B cell (primary cell): ENCODE measurements around the gene THADA. TPM values are rescaled to one million over a fixed set of nuclear protein-coding genes. Genes with fewer than 3 reads are reported as not detected.

ENCODE experiments used
- ATAC-seq: fragments of 200-7000 bp; cut with Tn5 transposase; one replicate; pipeline ENCODE4 v1.10.0; 2021; ENCODE audit warnings: low read depth, mild to moderate bottlenecking, moderate number of reproducible peaks, moderate library complexity
- CTCF ChIA-PET: fragments of 350-600 bp; sonication (Branson Sonifier 250); formaldehyde crosslinking; loops from one replicate; lab custom pipeline; 2021; ENCODE audit warnings: antibody characterized with exemption, inconsistent platforms; lab: Charles Lee
- POLR2A ChIA-PET: fragments of 350-600 bp; sonication (Branson Sonifier 250); formaldehyde crosslinking; loops from one replicate; lab custom pipeline; 2021; ENCODE audit warnings: antibody characterized with exemption; lab: Charles Lee
- DNase-seq: peaks from one replicate; pipeline ENCODE4 v3.0.0; 2013
- H2AFZ ChIP-seq: 2 replicates; pipeline ENCODE4 v1.6.1; 2012; ENCODE audit warnings: mild to moderate bottlenecking, low read depth, low read length; ENCODE audit not compliant: insufficient read depth, poor library complexity, severe bottlenecking
- H3K27ac ChIP-seq, 2 donors: 1 replicate in 1 of 2; 2 replicates in 1 of 2; pipeline ENCODE4 v1.5.1; 2012 to 2013; ENCODE audit warnings: low read length in 2 of 2, mild to moderate bottlenecking in 2 of 2, moderate library complexity in 1 of 2
- H3K27me3 ChIP-seq, 4 experiments: fragments of 200-600 bp in 1 of 4; sonication (generic) in 1 of 4; replicated peaks in 1 of 4; 1 replicate in 2 of 4; 2 replicates in 2 of 4; pipeline versions ENCODE4 v1.6.1 to v1.7.0; 2013 to 2016; ENCODE audit warnings: low read length in 3 of 4, mild to moderate bottlenecking in 2 of 4, mixed read lengths in 1 of 4, moderate library complexity in 1 of 4; ENCODE audit not compliant: insufficient read depth in 4 of 4, control insufficient read depth in 3 of 4; ENCODE audit errors: control extremely low read depth in 1 of 4
- H3K36me3 ChIP-seq, 2 experiments: replicated peaks in 1 of 2; 1 replicate in 1 of 2; 2 replicates in 1 of 2; pipeline versions ENCODE4 v1.6.1 to v1.7.1; 2013; ENCODE audit warnings: low read length in 1 of 2; ENCODE audit not compliant: insufficient read depth in 2 of 2, control insufficient read depth in 1 of 2; ENCODE audit errors: control extremely low read depth in 1 of 2, extremely low read depth in 1 of 2
- H3K4me1 ChIP-seq, 2 donors: fragments of 200-600 bp in 1 of 2; sonication (generic) in 1 of 2; 1 replicate in 1 of 2; 2 replicates in 1 of 2; pipeline versions ENCODE4 v1.5.1 to v1.6.1; 2013 to 2017; ENCODE audit warnings: low read length in 2 of 2; ENCODE audit not compliant: control insufficient read depth in 2 of 2, insufficient read depth in 2 of 2
- H3K4me2 ChIP-seq: replicated peaks from 2 replicates; pipeline ENCODE3; 2012; ENCODE audit warnings: mild to moderate bottlenecking, low read depth, low read length; ENCODE audit not compliant: poor library complexity, severe bottlenecking
- H3K4me3 ChIP-seq, 5 experiments: fragments of 200-600 bp in 1 of 5; sonication (generic) in 1 of 5; 1 replicate in 3 of 5; 2 replicates in 2 of 5; pipeline versions ENCODE4 v1.5.1 to v1.7.0; 2011 to 2016; ENCODE audit warnings: low read length in 4 of 5, mild to moderate bottlenecking in 4 of 5, low read depth in 2 of 5, control low read depth in 1 of 5, moderate library complexity in 1 of 5; ENCODE audit not compliant: insufficient read depth in 1 of 5; ENCODE audit errors: control extremely low read depth in 1 of 5, extremely low read depth in 1 of 5
- H3K79me2 ChIP-seq: fragments of 200-600 bp; sonication (generic); one replicate; pipeline ENCODE4 v1.6.0; 2016; ENCODE audit warnings: low read length; ENCODE audit not compliant: control insufficient read depth, insufficient read depth
- H3K9ac ChIP-seq: fragments of 200-600 bp; sonication (generic); 2 replicates; pipeline ENCODE4 v1.6.1; 2017; ENCODE audit warnings: mild to moderate bottlenecking, low read length, moderate library complexity
- H3K9me3 ChIP-seq, 3 donors: one replicate each; pipeline versions ENCODE4 v1.6.1 to v1.7.1; 2013; ENCODE audit warnings: low read length in 2 of 3; ENCODE audit not compliant: control insufficient read depth in 2 of 3, insufficient read depth in 1 of 3; ENCODE audit errors: control extremely low read depth in 1 of 3
- H4K20me1 ChIP-seq: 2 replicates; pipeline ENCODE4 v1.6.0; 2012; ENCODE audit warnings: mild to moderate bottlenecking, low read length; ENCODE audit not compliant: insufficient read depth, control insufficient read depth, poor library complexity, severe bottlenecking
- H3K27ac Mint-ChIP-seq: one replicate; pipeline ENCODE4 v1.8.0; 2021; ENCODE audit warnings: mixed read lengths
- H3K27me3 Mint-ChIP-seq: one replicate; pipeline ENCODE4 v1.8.0; 2021; ENCODE audit warnings: mixed read lengths
- H3K4me1 Mint-ChIP-seq: one replicate; pipeline ENCODE4 v1.8.0; 2021; ENCODE audit warnings: mixed read lengths
- H3K4me3 Mint-ChIP-seq: one replicate; pipeline ENCODE4 v1.8.0; 2021; ENCODE audit warnings: mixed read lengths
- H3K9me3 Mint-ChIP-seq: one replicate; pipeline ENCODE4 v1.8.0; 2022; ENCODE audit warnings: mixed read lengths; ENCODE audit not compliant: insufficient read depth
- EZH2 ChIP-seq: IDR thresholded peaks from 2 replicates; pipeline ENCODE4 v1.6.1; 2012; ENCODE audit warnings: borderline replicate concordance, low read depth, mild to moderate bottlenecking, moderate library complexity, low read length; ENCODE audit not compliant: insufficient read depth, poor library complexity, severe bottlenecking
- WGBS: methylation state at CpG from one replicate; pipeline ENCODE4 v1.1.5; 2013; ENCODE audit warnings: missing lambda C conversion rate; ENCODE audit not compliant: insufficient coverage; 5-methylcytosine and 5-hydroxymethylcytosine counted together
- intact Hi-C: fragments of 100-400 bp; cut with micrococcal nuclease; formaldehyde crosslinking; loops from one replicate; pipeline ENCODE4 v1.10.0; 2022
- polyA plus RNA-seq: library from polyadenylated mRNA; depleted of rRNA; stranded (reverse); fragments of >200 nt; gene quantifications from 2 replicates; pipeline ENCODE4 v1.2.3, GENCODE V29; 2012
- total RNA-seq, 2 donors: library from RNA; stranded (reverse); fragments of 120-200 nt in 1 of 2; gene quantifications; 1 replicate in 1 of 2; 2 replicates in 1 of 2; pipeline versions ENCODE4 v1.2.3 to v1.2.4, GENCODE V29; 2013 to 2022
- TF ChIP-seq, protein P1 (sequence below): fragments of 200-600 bp; IDR thresholded peaks from one replicate; pipeline ENCODE4 v1.8.0; 2022; ENCODE audit warnings: antibody characterized with exemption, mild to moderate bottlenecking

Gene THADA
- total and polyA plus RNA-seq, 2 donors (not counting 1 experiment from before 2014, with no cell fraction given): 17.6 to 48.5 TPM

DNA sequence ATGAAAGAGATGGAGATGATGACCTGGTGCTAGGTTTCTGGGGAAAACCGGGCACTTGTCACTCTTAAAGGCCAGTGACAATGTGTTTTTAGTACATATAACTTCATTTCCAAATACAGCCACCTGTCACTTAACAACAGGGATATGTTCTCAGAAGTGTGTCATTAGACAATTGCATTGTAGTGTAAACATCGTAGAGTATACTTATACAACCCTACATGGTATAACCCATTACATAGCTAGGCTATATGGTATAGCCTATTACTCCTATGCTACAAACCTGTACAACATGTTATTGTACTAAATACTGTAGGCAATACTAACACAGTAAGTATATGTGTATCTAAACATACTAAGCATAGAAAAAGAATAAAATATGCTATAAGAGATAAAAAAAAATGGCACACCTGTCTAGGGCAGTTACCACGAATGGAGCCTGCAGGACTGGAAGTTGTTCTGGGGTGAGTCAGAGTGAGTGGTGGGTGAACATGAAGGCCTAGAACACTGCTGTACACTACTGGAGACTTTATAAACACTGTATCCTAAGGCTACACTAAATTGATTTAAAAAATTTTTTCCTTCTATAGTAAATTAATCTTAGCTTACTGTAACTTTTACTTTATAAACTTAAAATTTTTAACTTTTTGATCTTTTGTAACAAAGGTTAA lies 123.2 kb downstream of the THADA start:
- POLR2A ChIA-PET: no interaction called here
- Histone ChIP-seq H3K27me3 (no peaks in the 10 kb centered on the region), H3K4me1 (no peaks in the 10 kb centered on the region), H3K9ac (no peak overlapping the region), H3K4me3 (no peak overlapping the region), H3K27ac (no peak overlapping the region), H2AFZ (no peak overlapping the region), H3K79me2 (no peaks in the 10 kb centered on the region), H3K4me2 (no peak overlapping the region), H3K9me3 (no peaks in the 10 kb centered on the region), H3K36me3 (peaks cover 3 to 9% of the 10 kb centered on the region in 2 experiments), H4K20me1 (no peaks in the 10 kb centered on the region)
- no CpG with 5 or more reads among the region's 3 CpGs for WGBS
- no peaks in the 10 kb centered on the region for H3K4me1 Mint-ChIP-seq
- CTCF ChIA-PET: interaction anchor here (0.6 to 2.5 kb wide), 2 partner anchors 12 to 38 kb away, joined by 3 to 12 read pairs; no protein-coding TSS in a partner anchor
- no peaks in the 10 kb centered on the region for H3K9me3 Mint-ChIP-seq
- no peak for DNase-seq
- H3K4me3 Mint-ChIP-seq: no peak overlapping the region
- ATAC-seq: no peak
- intact Hi-C loops: no loop called here
- H3K27ac Mint-ChIP-seq: no peak overlapping the region
- TF ChIP-seq, protein P1, sequence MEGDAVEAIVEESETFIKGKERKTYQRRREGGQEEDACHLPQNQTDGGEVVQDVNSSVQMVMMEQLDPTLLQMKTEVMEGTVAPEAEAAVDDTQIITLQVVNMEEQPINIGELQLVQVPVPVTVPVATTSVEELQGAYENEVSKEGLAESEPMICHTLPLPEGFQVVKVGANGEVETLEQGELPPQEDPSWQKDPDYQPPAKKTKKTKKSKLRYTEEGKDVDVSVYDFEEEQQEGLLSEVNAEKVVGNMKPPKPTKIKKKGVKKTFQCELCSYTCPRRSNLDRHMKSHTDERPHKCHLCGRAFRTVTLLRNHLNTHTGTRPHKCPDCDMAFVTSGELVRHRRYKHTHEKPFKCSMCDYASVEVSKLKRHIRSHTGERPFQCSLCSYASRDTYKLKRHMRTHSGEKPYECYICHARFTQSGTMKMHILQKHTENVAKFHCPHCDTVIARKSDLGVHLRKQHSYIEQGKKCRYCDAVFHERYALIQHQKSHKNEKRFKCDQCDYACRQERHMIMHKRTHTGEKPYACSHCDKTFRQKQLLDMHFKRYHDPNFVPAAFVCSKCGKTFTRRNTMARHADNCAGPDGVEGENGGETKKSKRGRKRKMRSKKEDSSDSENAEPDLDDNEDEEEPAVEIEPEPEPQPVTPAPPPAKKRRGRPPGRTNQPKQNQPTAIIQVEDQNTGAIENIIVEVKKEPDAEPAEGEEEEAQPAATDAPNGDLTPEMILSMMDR: no peak
- no peak for TF ChIP-seq EZH2
- no peaks in the 10 kb centered on the region for H3K27me3 Mint-ChIP-seq

DNA sequence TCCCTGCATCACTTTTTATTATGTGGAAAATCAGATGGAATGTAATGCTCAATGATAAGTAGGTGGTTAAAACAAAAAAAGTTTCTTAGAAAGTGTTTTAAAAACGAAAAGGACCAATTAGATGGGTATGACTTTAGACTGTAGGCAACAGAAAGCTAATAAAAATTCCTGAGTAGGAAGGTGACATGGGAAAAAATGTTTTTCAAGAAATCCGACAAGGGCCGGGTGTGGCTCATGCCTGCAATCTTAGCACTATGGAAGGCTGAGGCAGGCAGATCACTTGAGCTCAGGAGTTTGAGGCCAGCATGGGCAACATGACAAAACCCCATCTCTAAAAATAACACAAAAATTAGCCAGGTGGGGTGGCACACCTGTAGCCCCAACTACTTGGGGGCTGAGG lies 126.1 kb downstream of the THADA start:
- Mint-ChIP-seq H3K4me3 (no peak overlapping the region), H3K9me3 (no peaks in the 10 kb centered on the region), H3K27me3 (no peaks in the 10 kb centered on the region), H3K27ac (no peak overlapping the region), H3K4me1 (no peaks in the 10 kb centered on the region)
- no peak overlapping the region for H2AFZ ChIP-seq
- H3K27me3 ChIP-seq: no peaks in the 10 kb centered on the region
- no peak overlapping the region for H3K4me3 ChIP-seq
- intact Hi-C loops: no loop called here
- no peak overlapping the region for H3K9ac ChIP-seq
- no peaks in the 10 kb centered on the region for H3K79me2 ChIP-seq
- WGBS: 100% methylated on average over 3 of the region's 3 CpGs
- H3K4me1 ChIP-seq: no peaks in the 10 kb centered on the region
- H3K36me3 ChIP-seq: peaks cover 3 to 9% of the 10 kb centered on the region in 2 experiments
- no peaks in the 10 kb centered on the region for H4K20me1 ChIP-seq
- H3K9me3 ChIP-seq: no peaks in the 10 kb centered on the region
- DNase-seq (no peak), ATAC-seq (no peak)
- ChIA-PET CTCF (no interaction called here), POLR2A (no interaction called here)
- H3K4me2 ChIP-seq: no peak overlapping the region
- H3K27ac ChIP-seq: no peak overlapping the region
- TF ChIP-seq EZH2: no peak
- TF ChIP-seq, protein P1: no peak
